SU-DHL-6 (cell line): ENCODE results near the gene EXOC4.

Experiments
- CTCF ChIP-seq: fragments of 200-600 bp; sonication (generic); IDR thresholded peaks from one replicate; pipeline ENCODE4 v1.5.1; 2017; ENCODE audit warnings: antibody characterized with exemption, mild to moderate bottlenecking, low read length, moderate library complexity; ENCODE audit not compliant: insufficient read depth, poor library complexity, severe bottlenecking
- EZH2phosphoT487 ChIP-seq: fragments of 200-600 bp; sonication (generic), shearing (Covaris generic); conservative IDR thresholded peaks from 2 replicates; pipeline ENCODE4 v1.6.1; 2018; ENCODE audit warnings: mild to moderate bottlenecking, antibody characterized with exemption, low read length, moderate library complexity, mixed read lengths

GRCh38 chr7:134083766-134084487, 831.0 kb downstream of the EXOC4 start:
- no peak for TF ChIP-seq CTCF
- no peak for TF ChIP-seq EZH2phosphoT487
